Heart left ventricle (tissue), 16 donors: ENCODE data around the gene TENT5C. TPM values are rescaled to one million over a fixed set of nuclear protein-coding genes. Genes with fewer than 3 reads are reported as not detected.

Experiments used
- ATAC-seq, 4 donors: fragments of 200-7000 bp; cut with Tn5 transposase; one replicate each; pipeline ENCODE4 v1.9.1; 2020 to 2022; ENCODE audit warnings: moderate library complexity in 4 of 4, mild to moderate bottlenecking in 3 of 4, moderate number of reproducible peaks in 1 of 4
- DNase-seq, 5 donors: peaks; one replicate each; pipeline ENCODE4 v3.0.0-alpha.2; 2020
- H3K27ac ChIP-seq, 12 donors: fragments of 200-600 bp; sonication (generic) in 4 of 12; one replicate each; pipeline versions ENCODE4 v1.5.0 to v1.8.0; 2016 to 2022; ENCODE audit warnings: mild to moderate bottlenecking in 2 of 12
- H3K27me3 ChIP-seq, 9 donors: fragments of 200-600 bp; sonication (generic) in 2 of 9; one replicate each; pipeline versions ENCODE4 v1.5.1 to v1.8.0; 2016 to 2022; ENCODE audit warnings: mild to moderate bottlenecking in 3 of 9
- H3K36me3 ChIP-seq, 9 donors: fragments of 200-600 bp; sonication (generic) in 2 of 9; one replicate each; pipeline versions ENCODE4 v1.5.0 to v1.8.0; 2018 to 2022; ENCODE audit warnings: mild to moderate bottlenecking in 2 of 9
- H3K4me1 ChIP-seq, 12 donors: fragments of 200-600 bp; sonication (generic) in 4 of 12; one replicate each; pipeline versions ENCODE4 v1.5.0 to v1.8.0; 2016 to 2022; ENCODE audit warnings: mild to moderate bottlenecking in 3 of 12
- H3K4me3 ChIP-seq, 12 donors: fragments of 200-600 bp; sonication (generic) in 4 of 12; one replicate each; pipeline versions ENCODE4 v1.5.0 to v1.8.0; 2017 to 2022; ENCODE audit warnings: mild to moderate bottlenecking in 9 of 12, moderate library complexity in 4 of 12
- H3K9me3 ChIP-seq, 12 donors: fragments of 200-600 bp; sonication (generic) in 4 of 12; one replicate each; pipeline versions ENCODE4 v1.5.0 to v1.8.0; 2016 to 2022; ENCODE audit warnings: mild to moderate bottlenecking in 1 of 12
- POLR2A ChIP-seq, 2 donors: fragments of 450-650 bp; IDR thresholded peaks; one replicate each; pipeline ENCODE4 v1.6.1; 2017; ENCODE audit warnings: antibody characterized with exemption in 2 of 2, mild to moderate bottlenecking in 2 of 2, moderate library complexity in 2 of 2
- WGBS, 4 donors: extraction: QIAGEN DNeasy Blood & Tissue Kit in 2 of 4; methylation state at CpG; one replicate each; pipeline versions ENCODE4 v1.1.5 to v1.1.7; 2013 to 2018; 5-methylcytosine and 5-hydroxymethylcytosine counted together
- intact Hi-C, 10 donors: fragments of 100-400 bp; cut with DNase I; formaldehyde crosslinking; loops; one replicate each; pipeline versions ENCODE4 v1.11.1 to v1.14.2; 2022
- polyA plus RNA-seq, 2 donors: library from polyadenylated mRNA; stranded (reverse); fragments of 200-250 nt; gene quantifications; one replicate each; pipeline ENCODE4 v1.2.3, GENCODE V29; 2013
- total RNA-seq, 9 donors: library from RNA; depleted of rRNA in 2 of 9; stranded (reverse); fragments of >200 nt in 2 of 9; fragmentation: NEBNext Ultra II Directional in 3 of 9; extraction: Animal tissue kit (Norgen Biotek cat#: 25700) in 3 of 9; gene quantifications; one replicate each; pipeline versions ENCODE4 v1.1.0 to v1.2.4, GENCODE V29; 2016 to 2023
- TF ChIP-seq, protein P1 (sequence below), 12 donors: fragments of 200-600 bp; sonication (generic) in 4 of 12; IDR thresholded peaks; one replicate each; pipeline versions ENCODE4 v1.5.0 to v1.8.0; 2018 to 2022; ENCODE audit warnings: antibody characterized with exemption in 12 of 12, mild to moderate bottlenecking in 5 of 12
- donor health status: ischemic (EF 13 %, LVEDD 7.1; RV severe dilation, severe dysfunction).
- donor health status: healthy with polysubstance abuse.
- donor health status: DM: no; HTN: yes; CAD: no.
- donor health status: DM: no; HTN: no; CAD: no.
- donor health status: ischemic (EF 25% LVEDD 6.9; RV normal size, moderate dysfunction).
- donor health status: ischemic (EF 25% LVEDD 5.7; RV mildly dilated, moderate dysfunction).
- donor health status: healthy.
- donor health status: DM: yes; HTN: yes; CAD: no.
- donor health status: ischemic (EF 35%, LVEDD 5.7; RV mildly dilated, moderate dysfunction).
- donor health status: nonischemic (EF 11% LVEDD 7.7; RV severe dilation, severe dysfunction).
- donor health status: DM: yes; HTN: yes; CAD: no.
- donor health status: PGD.
- donor health status: ischemic (EF 29% LVEDD 5.4; RV normal size, mild dysfunction).
- donor health status: nonischemic (EF 23%, LVEDD 6.1; RV moderate dilation, normal function).

The TENT5C gene
- total and polyA plus RNA-seq, 11 donors: 3.7 to 21.6 (median 14.5) TPM

DNA sequence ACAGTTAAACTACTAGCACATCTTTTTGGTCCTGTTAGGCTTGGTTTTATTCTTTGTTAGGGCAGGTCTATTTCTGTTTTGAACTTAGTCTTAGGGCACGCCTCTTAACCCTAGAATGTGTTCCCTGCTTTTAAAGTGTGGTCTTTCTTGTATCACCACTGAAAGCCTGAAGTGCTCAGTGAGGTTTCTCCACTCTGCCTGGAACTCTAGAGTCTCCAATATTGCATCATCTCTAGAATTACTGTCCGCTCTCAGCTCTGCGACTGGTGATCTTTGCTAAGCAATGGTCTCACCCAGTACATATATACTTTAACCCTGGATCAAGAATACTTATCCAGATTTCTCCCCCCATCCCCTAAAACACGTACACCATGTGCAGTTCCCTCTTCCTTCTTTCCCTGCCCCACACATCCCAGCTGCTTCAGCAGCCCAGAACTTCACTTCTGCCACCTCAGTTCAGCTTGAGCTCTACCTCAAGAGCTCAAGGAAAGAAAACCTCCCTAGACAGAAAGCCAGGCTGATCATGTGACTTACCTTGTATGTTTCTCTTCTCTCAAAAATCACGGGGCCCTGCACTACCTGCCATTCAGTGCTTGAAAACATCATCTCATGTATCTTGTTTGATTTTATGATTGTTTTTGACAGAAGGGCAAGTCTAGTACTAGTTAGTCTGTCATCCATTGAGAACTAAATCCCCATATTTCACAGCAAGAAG lies 59.9 kb downstream of the TENT5C start:
- Histone ChIP-seq H3K27ac (peak overlapping the region in 1 of 12 donors; percentile 19), H3K9me3 (no peaks in the 10 kb centered on the region), H3K4me1 (peaks cover 0 to 15% (median 2%) of the 10 kb centered on the region in 12 donors), H3K27me3 (no peaks in the 10 kb centered on the region), H3K4me3 (no peak overlapping the region), H3K36me3 (no peaks in the 10 kb centered on the region)
- TF ChIP-seq, protein P1, sequence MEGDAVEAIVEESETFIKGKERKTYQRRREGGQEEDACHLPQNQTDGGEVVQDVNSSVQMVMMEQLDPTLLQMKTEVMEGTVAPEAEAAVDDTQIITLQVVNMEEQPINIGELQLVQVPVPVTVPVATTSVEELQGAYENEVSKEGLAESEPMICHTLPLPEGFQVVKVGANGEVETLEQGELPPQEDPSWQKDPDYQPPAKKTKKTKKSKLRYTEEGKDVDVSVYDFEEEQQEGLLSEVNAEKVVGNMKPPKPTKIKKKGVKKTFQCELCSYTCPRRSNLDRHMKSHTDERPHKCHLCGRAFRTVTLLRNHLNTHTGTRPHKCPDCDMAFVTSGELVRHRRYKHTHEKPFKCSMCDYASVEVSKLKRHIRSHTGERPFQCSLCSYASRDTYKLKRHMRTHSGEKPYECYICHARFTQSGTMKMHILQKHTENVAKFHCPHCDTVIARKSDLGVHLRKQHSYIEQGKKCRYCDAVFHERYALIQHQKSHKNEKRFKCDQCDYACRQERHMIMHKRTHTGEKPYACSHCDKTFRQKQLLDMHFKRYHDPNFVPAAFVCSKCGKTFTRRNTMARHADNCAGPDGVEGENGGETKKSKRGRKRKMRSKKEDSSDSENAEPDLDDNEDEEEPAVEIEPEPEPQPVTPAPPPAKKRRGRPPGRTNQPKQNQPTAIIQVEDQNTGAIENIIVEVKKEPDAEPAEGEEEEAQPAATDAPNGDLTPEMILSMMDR (IDR thresholded peaks at IDR 0.05): no peak
- no peak for TF ChIP-seq POLR2A (IDR thresholded peaks at IDR 0.05)
- 83 to 88% (median 86%) methylated on average over 5 of the region's 5 CpGs for WGBS, 4 donors
- intact Hi-C loops: loop anchor here in 1 of 10 donors (5.0 kb wide), 1 partner anchor 58 kb away; the partner anchor contains the start of gene TENT5C
- ATAC-seq: no peak
- no peak for DNase-seq

DNA sequence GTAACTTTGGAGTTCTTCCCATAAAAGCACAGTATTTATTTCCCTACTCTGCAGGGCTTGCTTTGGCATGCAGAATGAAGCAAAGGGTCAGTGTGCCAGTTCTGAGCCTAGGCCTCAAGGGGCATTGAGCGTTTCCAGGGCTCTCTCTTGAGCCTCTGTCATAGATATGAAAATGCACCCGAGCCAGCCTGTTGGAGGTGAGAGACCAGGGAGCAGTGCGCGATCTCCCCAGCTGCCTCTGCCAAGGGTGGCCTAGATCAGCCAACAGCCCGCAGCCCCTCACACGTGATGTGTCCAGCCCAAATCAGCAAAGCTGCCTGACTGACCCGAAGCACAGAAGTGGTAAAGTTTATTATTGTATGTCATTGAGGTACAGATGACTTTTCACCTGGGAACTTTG lies 63.7 kb downstream of the TENT5C start:
- H3K4me3 ChIP-seq: no peak overlapping the region
- WGBS, 4 donors: 53 to 63% (median 55%) methylated on average over 3 to 7 of the region's 7 CpGs
- no peaks in the 10 kb centered on the region for H3K36me3 ChIP-seq
- peak overlapping the region in 5 of 12 donors; percentile 1 to 57 (median 25) for H3K27ac ChIP-seq
- no peaks in the 10 kb centered on the region for H3K27me3 ChIP-seq
- intact Hi-C loops: loop anchor here in 1 of 10 donors (5.0 kb wide), 1 partner anchor 62 kb away; the partner anchor contains the start of gene TENT5C
- TF ChIP-seq POLR2A (IDR thresholded peaks at IDR 0.05): no peak
- TF ChIP-seq, protein P1 (IDR thresholded peaks at IDR 0.05): no peak
- H3K4me1 ChIP-seq: peaks cover 4 to 41% (median 22%) of the 10 kb centered on the region in 12 donors
- DNase-seq (peak in 3 of 5 donors; percentile 17 to 76 (median 64)), ATAC-seq (peak in 3 of 4 donors; percentile 14 to 57 (median 36))
- H3K9me3 ChIP-seq: no peaks in the 10 kb centered on the region

DNA sequence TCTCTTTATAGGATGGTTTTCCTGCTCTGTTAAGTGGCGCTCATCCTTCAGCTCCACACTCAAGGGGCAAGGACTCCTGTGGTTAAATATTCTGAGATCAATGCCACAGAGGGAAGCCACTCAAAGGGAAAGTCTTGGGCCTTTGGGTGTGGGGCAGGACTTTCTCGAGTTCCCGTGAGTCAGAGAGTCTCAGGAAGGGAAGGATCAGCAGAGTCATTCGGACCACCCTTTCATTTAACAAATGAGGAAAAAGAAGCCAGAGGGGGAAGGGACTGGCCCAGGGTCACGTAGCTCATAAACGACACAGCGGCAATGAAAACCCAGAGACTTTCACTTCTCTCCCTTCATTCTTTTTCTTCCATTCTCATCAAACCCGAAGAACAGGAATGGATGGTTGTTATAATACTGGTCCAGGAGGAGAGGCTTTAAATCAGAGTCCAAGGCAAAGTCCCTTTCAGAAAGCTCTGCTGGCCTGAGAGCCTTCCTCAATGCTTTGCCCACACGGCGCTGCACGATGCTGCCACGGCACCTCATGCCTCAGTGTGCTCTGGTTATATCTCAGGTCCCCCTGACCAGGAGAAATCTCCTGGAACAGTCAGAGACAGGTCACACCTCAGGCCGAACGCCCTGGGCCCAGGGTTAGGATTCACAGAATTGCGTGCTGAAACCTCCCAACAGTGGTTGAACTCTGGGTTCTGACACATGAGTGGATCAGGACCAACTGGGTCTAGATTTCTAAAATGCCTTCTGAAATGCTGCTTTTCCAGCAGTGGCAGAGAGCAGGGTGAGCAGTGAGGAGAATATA lies 65.3 kb downstream of the TENT5C start:
- no peak for DNase-seq
- WGBS, 4 donors: 85 to 90% (median 88%) methylated on average over 11 to 15 of the region's 15 CpGs
- no peak for ATAC-seq
- H3K4me1 ChIP-seq: peaks cover 4 to 55% (median 24%) of the 10 kb centered on the region in 12 donors
- no peak for TF ChIP-seq POLR2A (IDR thresholded peaks at IDR 0.05)
- TF ChIP-seq, protein P1 (IDR thresholded peaks at IDR 0.05): no peak
- intact Hi-C loops: loop anchor here in 9 of 10 donors (5.0 to 10.0 kb wide), 6 partner anchors 59 to 159 kb away; partner anchors contain the start of gene TENT5C (in 2 of the 9)
- no peak overlapping the region for H3K4me3 ChIP-seq
- H3K27ac ChIP-seq: peak overlapping the region; percentile 38 to 81 (median 66)
- H3K36me3 ChIP-seq: no peaks in the 10 kb centered on the region
- no peaks in the 10 kb centered on the region for H3K9me3 ChIP-seq
- H3K27me3 ChIP-seq: no peaks in the 10 kb centered on the region
